Panc1 (cell line): ENCODE results near the gene APOLD1.

Experiments used
- POLR2AphosphoS5 ChIP-seq: IDR thresholded peaks from 2 replicates; pipeline ENCODE4 v1.6.1; 2012; ENCODE audit warnings: mild to moderate bottlenecking, low read depth, low read length, moderate library complexity
- TF ChIP-seq, protein P1 (sequence below): fragments of 450-650 bp; IDR thresholded peaks from 2 replicates; pipeline ENCODE4 v1.5.1; 2017; ENCODE audit warnings: mild to moderate bottlenecking

DNA sequence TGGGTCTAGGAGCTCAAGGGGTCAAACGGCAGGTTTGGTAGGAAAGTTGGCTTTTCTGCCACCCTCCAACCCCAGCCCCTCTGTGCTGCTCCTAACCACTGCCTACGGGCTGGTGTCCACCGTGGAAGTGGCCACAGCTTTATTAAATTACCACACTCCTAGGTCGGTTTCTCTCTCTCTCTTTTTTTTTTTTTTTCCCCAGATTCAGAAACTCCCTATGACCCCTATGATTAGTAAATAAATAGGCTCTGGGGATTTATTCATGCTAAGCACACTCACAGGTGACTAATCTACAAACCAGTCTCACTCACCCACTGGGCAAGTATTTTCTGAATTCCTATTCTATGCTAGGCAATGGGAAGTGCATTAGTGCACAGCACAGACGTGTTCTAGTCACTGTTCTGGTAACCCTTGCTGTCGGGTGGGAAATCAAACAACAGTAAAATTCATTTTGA is 19.0 kb downstream of the APOLD1 start:
- TF ChIP-seq, protein P1, sequence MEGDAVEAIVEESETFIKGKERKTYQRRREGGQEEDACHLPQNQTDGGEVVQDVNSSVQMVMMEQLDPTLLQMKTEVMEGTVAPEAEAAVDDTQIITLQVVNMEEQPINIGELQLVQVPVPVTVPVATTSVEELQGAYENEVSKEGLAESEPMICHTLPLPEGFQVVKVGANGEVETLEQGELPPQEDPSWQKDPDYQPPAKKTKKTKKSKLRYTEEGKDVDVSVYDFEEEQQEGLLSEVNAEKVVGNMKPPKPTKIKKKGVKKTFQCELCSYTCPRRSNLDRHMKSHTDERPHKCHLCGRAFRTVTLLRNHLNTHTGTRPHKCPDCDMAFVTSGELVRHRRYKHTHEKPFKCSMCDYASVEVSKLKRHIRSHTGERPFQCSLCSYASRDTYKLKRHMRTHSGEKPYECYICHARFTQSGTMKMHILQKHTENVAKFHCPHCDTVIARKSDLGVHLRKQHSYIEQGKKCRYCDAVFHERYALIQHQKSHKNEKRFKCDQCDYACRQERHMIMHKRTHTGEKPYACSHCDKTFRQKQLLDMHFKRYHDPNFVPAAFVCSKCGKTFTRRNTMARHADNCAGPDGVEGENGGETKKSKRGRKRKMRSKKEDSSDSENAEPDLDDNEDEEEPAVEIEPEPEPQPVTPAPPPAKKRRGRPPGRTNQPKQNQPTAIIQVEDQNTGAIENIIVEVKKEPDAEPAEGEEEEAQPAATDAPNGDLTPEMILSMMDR, result no peak
- TF ChIP-seq POLR2AphosphoS5, result no peak
